HG02623 (cell line): ENCODE measurements around the gene MEIKIN.
"Not testable (repeated sequence)": the region's sequence is repeated elsewhere in the genome, so short reads cannot be mapped to it uniquely, and the experiment has no call there.

ENCODE experiments used
- ATAC-seq: cut with Tn5 transposase; IDR thresholded peaks from one replicate; pipeline ENCODE4 v1.9.1; 2021; ENCODE audit warnings: moderate library complexity; ENCODE audit not compliant: unreplicated experiment

MEIKIN gene

GRCh38 chr5:131914472-131914871 is 31.0 kb downstream of the MEIKIN start:
- ATAC-seq: no peak

- no peak for ATAC-seq
These were observed 31.9 kb downstream of the MEIKIN start for GRCh38 chr5:131913603-131914002.

GRCh38 chr5:131906668-131907067 is 38.8 kb downstream of the MEIKIN start:
- ATAC-seq: no peak

GRCh38 chr5:131902266-131902665 is 43.2 kb downstream of the MEIKIN start:
- ATAC-seq: not testable (repeated sequence)

GRCh38 chr5:131899686-131900085 is 45.8 kb downstream of the MEIKIN start:
- no peak for ATAC-seq

GRCh38 chr5:131883984-131884383 is 61.5 kb downstream of the MEIKIN start:
- no peak for ATAC-seq

GRCh38 chr5:131879705-131880104 is 65.8 kb downstream of the MEIKIN start:
- ATAC-seq: no peak

- ATAC-seq: no peak
These were observed 67.6 kb downstream of the MEIKIN start for GRCh38 chr5:131877873-131878272.

- not testable (repeated sequence) for ATAC-seq
These were observed 74.2 kb downstream of the MEIKIN start for GRCh38 chr5:131871251-131871650.

- ATAC-seq: no peak
These were observed 77.9 kb downstream of the MEIKIN start for GRCh38 chr5:131867524-131867923.

GRCh38 chr5:131863700-131864099 is 81.8 kb downstream of the MEIKIN start:
- no peak for ATAC-seq

- no peak for ATAC-seq
These were observed 88.1 kb downstream of the MEIKIN start for GRCh38 chr5:131857388-131857787.

- no peak for ATAC-seq
These were observed 90.0 kb downstream of the MEIKIN start for GRCh38 chr5:131855452-131855851.

GRCh38 chr5:131854134-131854533 is 91.3 kb downstream of the MEIKIN start:
- no peak for ATAC-seq

GRCh38 chr5:131848662-131849061 is 96.8 kb downstream of the MEIKIN start:
- ATAC-seq: no peak

- ATAC-seq: no peak
These were observed 98.9 kb downstream of the MEIKIN start for GRCh38 chr5:131846536-131846935.

- ATAC-seq: no peak
These were observed 99.6 kb downstream of the MEIKIN start for GRCh38 chr5:131845828-131846227.

GRCh38 chr5:131842971-131843370 is 102.5 kb downstream of the MEIKIN start:
- ATAC-seq: not testable (repeated sequence)

GRCh38 chr5:131832702-131833101 is 112.8 kb downstream of the MEIKIN start:
- ATAC-seq: not testable (repeated sequence)

GRCh38 chr5:131825404-131826013 is 120.0 kb downstream of the MEIKIN start:
- peak; percentile 88 for ATAC-seq

- ATAC-seq: no peak
These were observed 120.8 kb downstream of the MEIKIN start for GRCh38 chr5:131824631-131825030.

GRCh38 chr5:131821221-131821620 is 124.2 kb downstream of the MEIKIN start:
- ATAC-seq: no peak

- no peak for ATAC-seq
These were observed 127.3 kb downstream of the MEIKIN start for GRCh38 chr5:131818001-131818724.
